ENCODE measurements around the gene C14orf119.
"Not testable (repeated sequence)": the region's sequence is repeated elsewhere in the genome, so short reads cannot be mapped to it uniquely, and the experiment has no call there.

Gene C14orf119

GRCh38 chr14:23091294-23092225, 3.7 kb upstream of the C14orf119 start:
- no peak for DNase-seq

- DNase-seq = no peak
Observed at GRCh38 chr14:23093104-23093503, 2.2 kb upstream of the C14orf119 start.

- no peak for DNase-seq
Observed at GRCh38 chr14:23093526-23093925, 1.8 kb upstream of the C14orf119 start.

GRCh38 chr14:23093991-23094665, 1.2 kb upstream of the C14orf119 start:
- no peak for DNase-seq

- DNase-seq = no peak
Observed at GRCh38 chr14:23094666-23095195, 574 bp upstream of the C14orf119 start, which contains the start of gene ACIN1. Gene ACIN1, minus strand, starts transcription at chr14:23095136. Its CDS starts 24 bp downstream, at chr14:23095112.

GRCh38 chr14:23097786-23098185, 2.5 kb downstream of the C14orf119 start:
- DNase-seq = no peak

GRCh38 chr14:23099212-23099861, 4.0 kb downstream of the C14orf119 start:
- DNase-seq = no peak

- no peak for DNase-seq
Observed at GRCh38 chr14:23101213-23101970, 6.1 kb downstream of the C14orf119 start.

GRCh38 chr14:23101986-23102625, 6.8 kb downstream of the C14orf119 start:
- no peak for DNase-seq

GRCh38 chr14:23102801-23103200, 7.5 kb downstream of the C14orf119 start:
- no peak for DNase-seq

GRCh38 chr14:23103581-23103980, 8.3 kb downstream of the C14orf119 start:
- no peak for DNase-seq

GRCh38 chr14:23104070-23104590, 8.8 kb downstream of the C14orf119 start:
- DNase-seq = no peak

GRCh38 chr14:23104591-23105347, 9.5 kb downstream of the C14orf119 start, which contains the start of gene CIROP:
Gene CIROP, minus strand, starts transcription at chr14:23104989. Its CDS starts 69 bp downstream, at chr14:23104920.
- DNase-seq = no peak

- no peak for DNase-seq
Observed at GRCh38 chr14:23105348-23105824, 10.1 kb downstream of the C14orf119 start.

- DNase-seq = no peak
Observed at GRCh38 chr14:23106747-23107045, 11.4 kb downstream of the C14orf119 start.

GRCh38 chr14:23107620-23108019, 12.3 kb downstream of the C14orf119 start:
- DNase-seq = not testable (repeated sequence)

GRCh38 chr14:23108169-23108568, 12.9 kb downstream of the C14orf119 start:
- DNase-seq = not testable (repeated sequence)

- DNase-seq = no peak
Observed at GRCh38 chr14:23109769-23110168, 14.5 kb downstream of the C14orf119 start.

- no peak for DNase-seq
Observed at GRCh38 chr14:23110579-23111365, 15.5 kb downstream of the C14orf119 start.

Data from NCI-H1048 (cell line).